Peyer's patch (tissue), 4 donors: ENCODE measurements around the gene B9D1. TPM values are rescaled to one million over a fixed set of nuclear protein-coding genes. Genes with fewer than 3 reads are reported as not detected.

ENCODE experiments used
- DNase-seq, 3 donors: peaks; one replicate each; pipeline ENCODE4 v3.0.0-alpha.2; 2017 to 2019
- H3K27ac ChIP-seq, 4 donors: fragments of 200-600 bp; sonication (generic); one replicate each; pipeline ENCODE4 v1.5.1; 2016 to 2019
- H3K27me3 ChIP-seq, 2 donors: fragments of 200-600 bp; sonication (generic); one replicate each; pipeline ENCODE4 v1.5.1; 2019
- H3K36me3 ChIP-seq, 3 donors: fragments of 200-600 bp; sonication (generic); one replicate each; pipeline ENCODE4 v1.5.1; 2016 to 2019
- H3K4me1 ChIP-seq, 4 donors: fragments of 200-600 bp; sonication (generic); one replicate each; pipeline ENCODE4 v1.5.1; 2016 to 2019
- H3K4me3 ChIP-seq, 4 donors: fragments of 200-600 bp; sonication (generic); 1 replicate in 3 of 4; 2 replicates in 1 of 4; pipeline ENCODE4 v1.5.1; 2016 to 2019; ENCODE audit warnings: mild to moderate bottlenecking in 1 of 4
- H3K9me3 ChIP-seq, 4 donors: fragments of 200-600 bp; sonication (generic); one replicate each; pipeline ENCODE4 v1.5.1; 2016 to 2019; ENCODE audit warnings: mild to moderate bottlenecking in 1 of 4
- CTCF ChIP-seq, 6 experiments: fragments of 450-650 bp in 4 of 6; fragments of 200-600 bp in 2 of 6; sonication (generic) in 1 of 6; IDR thresholded peaks; one replicate each; pipeline ENCODE4 v1.5.1; 2017 to 2019; ENCODE audit warnings: antibody characterized with exemption in 6 of 6, mild to moderate bottlenecking in 3 of 6, moderate library complexity in 1 of 6
- POLR2A ChIP-seq, 2 donors: fragments of 450-650 bp; IDR thresholded peaks; one replicate each; pipeline ENCODE4 v1.5.1; 2017; ENCODE audit warnings: antibody characterized with exemption in 2 of 2, mild to moderate bottlenecking in 2 of 2, moderate library complexity in 2 of 2
- total RNA-seq, 4 donors: library from RNA; depleted of rRNA; stranded (reverse); fragments of >200 nt; gene quantifications; one replicate each; pipeline ENCODE4 v1.1.0, GENCODE V29; 2016

B9D1 gene
- total RNA-seq, 4 donors from 2014 or later: 4.5 to 15.7 (median 5.6) TPM; not detected in 1

DNA sequence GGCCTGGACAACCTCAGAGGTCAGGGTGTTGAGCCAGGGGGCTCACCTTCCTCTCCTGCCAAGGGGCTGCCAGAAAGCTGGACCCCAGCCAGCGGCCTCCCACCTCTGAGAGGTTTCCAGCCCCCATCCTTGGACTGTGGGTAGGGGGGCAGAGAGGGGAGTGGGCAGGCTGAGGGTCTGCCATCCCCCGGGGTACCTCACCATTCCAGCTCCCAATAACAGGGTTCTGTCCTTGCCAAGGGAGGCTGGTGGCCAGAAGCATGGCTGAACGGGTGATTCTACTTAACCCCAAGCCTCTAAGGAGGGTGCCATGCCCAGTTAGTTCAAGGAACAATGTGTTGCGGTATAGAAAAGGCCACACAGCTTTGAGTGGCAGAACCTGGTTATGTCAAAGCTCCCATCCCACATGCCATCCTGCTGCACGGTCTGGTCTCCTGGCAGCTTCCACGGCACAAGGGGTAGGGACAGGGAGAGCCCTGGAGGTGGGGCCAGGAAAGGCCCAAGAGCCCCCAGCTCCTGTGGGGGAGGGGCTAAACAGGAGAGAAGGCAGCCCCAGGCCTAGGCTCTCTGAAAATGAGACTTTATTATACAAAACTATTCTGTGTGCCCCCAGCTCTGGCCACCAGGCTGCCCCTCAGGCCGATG lies 19.8 kb downstream of the B9D1 start:
- H3K27ac ChIP-seq: peak overlapping the region in 1 of 4 donors; percentile 25
- no peak for TF ChIP-seq POLR2A (IDR thresholded peaks at IDR 0.05)
- H3K4me1 ChIP-seq: peaks cover 0 to 12% (median 0%) of the 10 kb centered on the region in 4 donors
- no peaks in the 10 kb centered on the region for H3K36me3 ChIP-seq
- DNase-seq: peak in 2 of 3 donors; percentile 36 to 46
- H3K27me3 ChIP-seq: no peaks in the 10 kb centered on the region
- no peaks in the 10 kb centered on the region for H3K9me3 ChIP-seq
- no peak overlapping the region for H3K4me3 ChIP-seq

- Histone ChIP-seq H3K4me3 (no peak overlapping the region), H3K27me3 (no peaks in the 10 kb centered on the region), H3K9me3 (no peaks in the 10 kb centered on the region), H3K27ac (peak overlapping the region in 1 of 4 donors; percentile 25), H3K36me3 (no peaks in the 10 kb centered on the region), H3K4me1 (peaks cover 0 to 14% (median 1%) of the 10 kb centered on the region in 4 donors)
- TF ChIP-seq CTCF (IDR thresholded peaks at IDR 0.05) (no peak), POLR2A (IDR thresholded peaks at IDR 0.05) (no peak)
- DNase-seq: peak in 2 of 3 donors; percentile 40
Observed at GRCh38 chr17:19341641-19342610, 20.6 kb downstream of the B9D1 start.

DNA sequence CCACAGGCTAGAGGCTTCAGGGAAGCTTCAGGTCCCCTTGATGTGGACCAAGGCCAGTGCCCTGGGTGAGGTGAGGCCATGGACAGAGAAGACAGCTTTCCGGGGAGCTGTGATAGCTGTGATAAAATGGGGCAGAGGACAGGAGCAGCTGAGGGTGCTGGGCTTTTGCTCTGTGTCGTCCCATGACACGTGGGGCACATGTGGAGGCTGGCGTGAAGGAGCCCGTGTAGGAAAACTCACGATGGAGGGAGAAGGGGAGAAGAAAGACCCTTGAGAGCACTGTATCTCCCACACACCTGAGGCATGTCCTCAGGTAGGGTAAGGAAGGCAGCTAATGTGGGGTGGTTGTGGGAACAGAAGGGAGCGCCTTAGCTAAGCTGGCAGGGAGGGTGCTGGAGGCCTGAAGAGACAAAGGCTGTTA lies 21.3 kb downstream of the B9D1 start:
- Histone ChIP-seq H3K4me3 (no peak overlapping the region), H3K27ac (no peak overlapping the region), H3K27me3 (no peaks in the 10 kb centered on the region), H3K4me1 (peaks cover 0 to 10% (median 3%) of the 10 kb centered on the region in 4 donors), H3K9me3 (no peaks in the 10 kb centered on the region), H3K36me3 (no peaks in the 10 kb centered on the region)
- TF ChIP-seq POLR2A (IDR thresholded peaks at IDR 0.05) (no peak), CTCF (IDR thresholded peaks at IDR 0.05) (no peak)
- peak in 1 of 3 donors; percentile 39 for DNase-seq

DNA sequence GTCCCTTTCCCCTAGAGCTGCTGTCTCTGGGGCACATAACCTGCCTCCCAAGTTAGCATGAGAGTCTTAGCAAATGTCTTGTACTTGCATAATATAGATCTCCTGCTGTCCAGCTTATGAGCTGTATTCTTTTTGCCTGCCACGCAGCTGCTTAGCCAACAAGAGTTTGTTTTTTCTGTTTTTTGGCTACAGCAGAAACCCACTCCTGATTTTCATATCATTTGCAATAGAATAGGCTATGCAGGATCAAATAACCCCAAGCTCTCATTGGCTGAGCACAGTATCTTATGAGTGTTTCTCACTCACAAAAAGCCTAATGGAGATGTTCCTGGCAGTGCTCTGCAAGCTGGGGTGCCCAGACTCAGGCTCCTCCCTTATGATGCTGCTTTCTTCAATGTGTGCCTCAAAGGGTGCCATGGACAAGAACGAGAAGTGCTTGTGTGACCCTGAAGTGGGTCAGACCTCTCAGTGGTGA lies 23.1 kb downstream of the B9D1 start:
- H3K36me3 ChIP-seq: peaks cover 0 to 2% (median 0%) of the 10 kb centered on the region in 3 donors
- DNase-seq: peak in 1 of 3 donors; percentile 22
- H3K27ac ChIP-seq: no peak overlapping the region
- H3K4me1 ChIP-seq: peaks cover 0 to 6% (median 3%) of the 10 kb centered on the region in 4 donors
- no peak overlapping the region for H3K4me3 ChIP-seq
- no peaks in the 10 kb centered on the region for H3K9me3 ChIP-seq
- no peaks in the 10 kb centered on the region for H3K27me3 ChIP-seq
- TF ChIP-seq CTCF (IDR thresholded peaks at IDR 0.05) (no peak), POLR2A (IDR thresholded peaks at IDR 0.05) (no peak)

DNA sequence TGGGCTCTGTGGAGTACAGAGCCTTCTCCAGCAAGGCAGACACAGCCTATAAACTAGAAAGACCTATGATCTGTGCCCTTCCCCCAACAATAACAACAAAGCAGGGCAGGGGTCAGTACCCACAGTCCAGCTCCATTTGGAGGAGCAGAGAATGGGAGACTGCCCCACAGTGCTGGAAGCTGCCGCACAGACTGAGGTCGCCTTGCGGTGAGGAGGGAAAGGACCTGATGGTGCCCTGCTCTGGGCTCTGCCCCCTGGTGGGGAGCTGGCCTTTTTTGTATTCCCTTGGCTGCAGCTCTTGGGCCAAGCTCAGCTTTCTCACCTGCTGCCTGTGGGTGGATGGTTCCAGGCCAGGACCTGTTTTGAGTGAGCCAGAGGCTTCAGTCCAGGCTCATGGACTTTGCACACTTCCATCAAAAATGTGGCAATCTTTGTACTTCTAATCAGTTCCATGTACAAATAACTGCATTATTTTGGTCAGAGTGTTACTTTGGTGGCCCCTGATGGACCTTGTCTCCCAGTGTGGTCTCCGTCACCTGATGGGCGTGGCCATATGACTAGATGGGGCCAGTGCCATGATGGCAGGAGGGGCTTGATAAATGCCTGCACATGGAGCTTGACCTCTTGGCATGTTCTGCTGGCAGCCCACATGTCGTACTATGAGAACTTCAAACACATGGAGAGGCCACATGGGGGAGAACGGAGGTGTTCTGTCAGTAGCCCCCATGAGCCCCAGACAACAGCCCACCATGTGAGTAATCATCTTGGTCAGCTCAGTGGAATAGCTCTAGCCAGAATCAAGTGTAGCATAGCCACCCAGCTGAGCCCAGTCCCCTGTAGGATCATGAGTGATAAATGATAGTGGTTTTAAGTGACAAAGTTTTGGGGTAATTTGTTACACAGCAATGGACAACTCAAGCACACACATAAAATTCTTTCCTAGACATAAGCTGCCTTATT lies 24.2 kb downstream of the B9D1 start:
- Histone ChIP-seq H3K4me1 (peaks cover 0 to 6% (median 3%) of the 10 kb centered on the region in 4 donors), H3K9me3 (no peaks in the 10 kb centered on the region), H3K36me3 (peaks cover 0 to 8% (median 0%) of the 10 kb centered on the region in 3 donors), H3K27ac (no peak overlapping the region), H3K27me3 (no peaks in the 10 kb centered on the region), H3K4me3 (no peak overlapping the region)
- TF ChIP-seq POLR2A (IDR thresholded peaks at IDR 0.05): no peak
- TF ChIP-seq CTCF (IDR thresholded peaks at IDR 0.05): peak; percentile 35 to 73 (median 68)
- DNase-seq: peak; percentile 66 to 84 (median 67)
